HEK293 (cell line): ENCODE measurements around the gene OSBPL10.

Experiments used
- CTCF ChIA-PET: fragments of 350-600 bp; formaldehyde crosslinking; extraction: SDS; loops from one replicate; lab custom pipeline; 2021; ENCODE audit warnings: antibody characterized with exemption; lab: Yijun Ruan, JAX
- POLR2A ChIA-PET: fragments of 300-600 bp; formaldehyde crosslinking; extraction: SDS; loops from one replicate; lab custom pipeline; 2020; ENCODE audit warnings: antibody characterized with exemption, inconsistent platforms; lab: Yijun Ruan, JAX
- H3K27ac ChIP-seq: fragments of 200-500 bp; sonication (Bioruptor generic); 2 replicates; pipeline ENCODE4 v1.5.1; 2014; ENCODE audit warnings: low read depth, low read length, control low read depth, inconsistent platforms; ENCODE audit errors: extremely low read depth
- H3K36me3 ChIP-seq, 2 experiments: fragments of 200-500 bp in 1 of 2; sonication (Bioruptor generic) in 1 of 2; 1 replicate in 1 of 2; 2 replicates in 1 of 2; pipeline ENCODE4 v1.5.1; 2014 to 2017; ENCODE audit warnings: inconsistent platforms in 2 of 2, low read length in 2 of 2; ENCODE audit not compliant: control insufficient read depth in 2 of 2, insufficient read depth in 1 of 2
- H3K4me1 ChIP-seq: fragments of 200-500 bp; sonication (Bioruptor generic); 2 replicates; pipeline ENCODE4 v1.5.1; 2014; ENCODE audit warnings: mild to moderate bottlenecking, low read length, inconsistent platforms; ENCODE audit not compliant: control insufficient read depth, insufficient read depth
- H3K4me3 ChIP-seq: 2 replicates; pipeline ENCODE4 v1.5.1; 2011; ENCODE audit warnings: low read depth, mild to moderate bottlenecking, control low read depth, low read length, moderate library complexity
- H3K9me3 ChIP-seq: fragments of 200-500 bp; sonication (Bioruptor generic); 2 replicates; pipeline ENCODE4 v1.5.1; 2014; ENCODE audit warnings: low read depth, low read length, inconsistent platforms; ENCODE audit not compliant: control insufficient read depth, insufficient read depth
- TRIM28 ChIP-seq: IDR thresholded peaks from 2 replicates; pipeline ENCODE4 v1.6.1; 2011; ENCODE audit warnings: low read length, control low read depth, borderline replicate concordance
- ZNF169 ChIP-seq: fragments of 450-650 bp; formaldehyde crosslinking; IDR thresholded peaks from 2 replicates; pipeline ENCODE4 v1.5.1; 2016; ENCODE audit warnings: missing biosample characterization, missing genetic modification characterization
- ZNF2 ChIP-seq: fragments of 450-650 bp; formaldehyde crosslinking; IDR thresholded peaks from 2 replicates; pipeline ENCODE4 v1.5.1; 2016; ENCODE audit warnings: missing biosample characterization, missing genetic modification characterization
- ZNF341 ChIP-seq: fragments of 450-650 bp; formaldehyde crosslinking; IDR thresholded peaks from 2 replicates; pipeline ENCODE4; 2016; ENCODE audit warnings: low read depth, missing biosample characterization, missing genetic modification characterization
- ZNF404 ChIP-seq: fragments of 450-650 bp; formaldehyde crosslinking; IDR thresholded peaks from 2 replicates; pipeline ENCODE4 v1.5.1; 2017; ENCODE audit warnings: missing biosample characterization, missing genetic modification characterization
- ZNF621 ChIP-seq: fragments of 450-650 bp; formaldehyde crosslinking; IDR thresholded peaks from 2 replicates; pipeline ENCODE4 v1.5.1; 2017; ENCODE audit warnings: missing biosample characterization, missing genetic modification characterization
- ZNF791 ChIP-seq: fragments of 450-650 bp; formaldehyde crosslinking; IDR thresholded peaks from 2 replicates; pipeline ENCODE4 v1.5.1; 2016; ENCODE audit warnings: missing biosample characterization, missing genetic modification characterization
- TF ChIP-seq, protein P1 (sequence below): fragments of 450-650 bp; formaldehyde crosslinking; IDR thresholded peaks from 2 replicates; pipeline ENCODE4 v1.5.1; 2017; ENCODE audit warnings: missing biosample characterization, mild to moderate bottlenecking, missing genetic modification characterization, moderate library complexity
- TF ChIP-seq, protein P2 (sequence below): fragments of 450-650 bp; formaldehyde crosslinking; conservative IDR thresholded peaks from 2 replicates; pipeline ENCODE4 v1.5.1; 2016; ENCODE audit warnings: low read depth, missing biosample characterization, missing genetic modification characterization
- TF ChIP-seq, protein P3 (sequence below): fragments of 450-650 bp; formaldehyde crosslinking; IDR thresholded peaks from 2 replicates; pipeline ENCODE4 v1.5.1; 2016; ENCODE audit warnings: missing biosample characterization, missing genetic modification characterization
- TF ChIP-seq, protein P4 (sequence below): fragments of 450-650 bp; formaldehyde crosslinking; IDR thresholded peaks from 2 replicates; pipeline ENCODE4 v1.5.1; 2016; ENCODE audit warnings: missing biosample characterization, missing genetic modification characterization, borderline replicate concordance
- TF ChIP-seq, protein P5 (sequence below): fragments of 450-650 bp; formaldehyde crosslinking; IDR thresholded peaks from 2 replicates; pipeline ENCODE4 v1.5.1; 2016; ENCODE audit warnings: missing biosample characterization, missing genetic modification characterization, borderline replicate concordance

OSBPL10 gene

DNA sequence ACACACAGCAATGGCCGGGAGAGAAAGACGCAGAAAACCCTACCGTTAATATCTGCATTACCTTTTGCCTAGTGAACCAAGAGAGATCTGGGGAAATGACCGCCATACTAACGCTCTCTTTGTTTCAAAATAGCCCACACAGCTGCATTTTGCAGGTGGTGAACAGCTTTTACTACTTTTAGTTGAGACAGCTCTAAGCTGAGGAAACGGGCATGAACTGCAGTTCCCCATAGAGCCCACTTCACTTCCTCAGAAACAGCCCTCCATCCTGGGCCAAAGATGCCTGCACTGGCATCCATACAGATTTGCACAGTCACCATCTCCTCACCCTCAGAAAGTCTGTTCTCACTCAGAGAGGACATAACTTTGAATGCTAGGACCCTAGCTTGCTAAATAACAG is 45.5 kb upstream of the OSBPL10 start:
- Histone ChIP-seq H3K4me3 (no peak overlapping the region), H3K9me3 (no peaks in the 10 kb centered on the region), H3K27ac (no peak overlapping the region), H3K4me1 (no peaks in the 10 kb centered on the region), H3K36me3 (no peaks in the 10 kb centered on the region)
- CTCF ChIA-PET: interaction anchor here (0.7 kb wide), 1 partner anchor 681 kb away, joined by 3 read pairs; no protein-coding TSS in a partner anchor
- TF ChIP-seq ZNF341 (no peak), ZNF404 (tag by site-specific recombination) (no peak), ZNF2 (tag by site-specific recombination) (no peak), TRIM28 (no peak), ZNF621 (tag by site-specific recombination) (no peak), ZNF169 (tag by site-specific recombination) (no peak), ZNF791 (tag by site-specific recombination) (no peak)
- TF ChIP-seq, protein P1, sequence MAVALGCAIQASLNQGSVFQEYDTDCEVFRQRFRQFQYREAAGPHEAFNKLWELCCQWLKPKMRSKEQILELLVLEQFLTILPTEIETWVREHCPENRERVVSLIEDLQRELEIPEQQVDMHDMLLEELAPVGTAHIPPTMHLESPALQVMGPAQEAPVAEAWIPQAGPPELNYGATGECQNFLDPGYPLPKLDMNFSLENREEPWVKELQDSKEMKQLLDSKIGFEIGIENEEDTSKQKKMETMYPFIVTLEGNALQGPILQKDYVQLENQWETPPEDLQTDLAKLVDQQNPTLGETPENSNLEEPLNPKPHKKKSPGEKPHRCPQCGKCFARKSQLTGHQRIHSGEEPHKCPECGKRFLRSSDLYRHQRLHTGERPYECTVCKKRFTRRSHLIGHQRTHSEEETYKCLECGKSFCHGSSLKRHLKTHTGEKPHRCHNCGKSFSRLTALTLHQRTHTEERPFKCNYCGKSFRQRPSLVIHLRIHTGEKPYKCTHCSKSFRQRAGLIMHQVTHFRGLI: no peak
- TF ChIP-seq, protein P2, sequence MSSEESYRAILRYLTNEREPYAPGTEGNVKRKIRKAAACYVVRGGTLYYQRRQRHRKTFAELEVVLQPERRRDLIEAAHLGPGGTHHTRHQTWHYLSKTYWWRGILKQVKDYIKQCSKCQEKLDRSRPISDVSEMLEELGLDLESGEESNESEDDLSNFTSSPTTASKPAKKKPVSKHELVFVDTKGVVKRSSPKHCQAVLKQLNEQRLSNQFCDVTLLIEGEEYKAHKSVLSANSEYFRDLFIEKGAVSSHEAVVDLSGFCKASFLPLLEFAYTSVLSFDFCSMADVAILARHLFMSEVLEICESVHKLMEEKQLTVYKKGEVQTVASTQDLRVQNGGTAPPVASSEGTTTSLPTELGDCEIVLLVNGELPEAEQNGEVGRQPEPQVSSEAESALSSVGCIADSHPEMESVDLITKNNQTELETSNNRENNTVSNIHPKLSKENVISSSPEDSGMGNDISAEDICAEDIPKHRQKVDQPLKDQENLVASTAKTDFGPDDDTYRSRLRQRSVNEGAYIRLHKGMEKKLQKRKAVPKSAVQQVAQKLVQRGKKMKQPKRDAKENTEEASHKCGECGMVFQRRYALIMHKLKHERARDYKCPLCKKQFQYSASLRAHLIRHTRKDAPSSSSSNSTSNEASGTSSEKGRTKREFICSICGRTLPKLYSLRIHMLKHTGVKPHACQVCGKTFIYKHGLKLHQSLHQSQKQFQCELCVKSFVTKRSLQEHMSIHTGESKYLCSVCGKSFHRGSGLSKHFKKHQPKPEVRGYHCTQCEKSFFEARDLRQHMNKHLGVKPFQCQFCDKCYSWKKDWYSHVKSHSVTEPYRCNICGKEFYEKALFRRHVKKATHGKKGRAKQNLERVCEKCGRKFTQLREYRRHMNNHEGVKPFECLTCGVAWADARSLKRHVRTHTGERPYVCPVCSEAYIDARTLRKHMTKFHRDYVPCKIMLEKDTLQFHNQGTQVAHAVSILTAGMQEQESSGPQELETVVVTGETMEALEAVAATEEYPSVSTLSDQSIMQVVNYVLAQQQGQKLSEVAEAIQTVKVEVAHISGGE (tag by site-specific recombination): no peak
- TF ChIP-seq, protein P3, sequence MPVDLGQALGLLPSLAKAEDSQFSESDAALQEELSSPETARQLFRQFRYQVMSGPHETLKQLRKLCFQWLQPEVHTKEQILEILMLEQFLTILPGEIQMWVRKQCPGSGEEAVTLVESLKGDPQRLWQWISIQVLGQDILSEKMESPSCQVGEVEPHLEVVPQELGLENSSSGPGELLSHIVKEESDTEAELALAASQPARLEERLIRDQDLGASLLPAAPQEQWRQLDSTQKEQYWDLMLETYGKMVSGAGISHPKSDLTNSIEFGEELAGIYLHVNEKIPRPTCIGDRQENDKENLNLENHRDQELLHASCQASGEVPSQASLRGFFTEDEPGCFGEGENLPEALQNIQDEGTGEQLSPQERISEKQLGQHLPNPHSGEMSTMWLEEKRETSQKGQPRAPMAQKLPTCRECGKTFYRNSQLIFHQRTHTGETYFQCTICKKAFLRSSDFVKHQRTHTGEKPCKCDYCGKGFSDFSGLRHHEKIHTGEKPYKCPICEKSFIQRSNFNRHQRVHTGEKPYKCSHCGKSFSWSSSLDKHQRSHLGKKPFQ (tag by site-specific recombination): no peak
- TF ChIP-seq, protein P4, sequence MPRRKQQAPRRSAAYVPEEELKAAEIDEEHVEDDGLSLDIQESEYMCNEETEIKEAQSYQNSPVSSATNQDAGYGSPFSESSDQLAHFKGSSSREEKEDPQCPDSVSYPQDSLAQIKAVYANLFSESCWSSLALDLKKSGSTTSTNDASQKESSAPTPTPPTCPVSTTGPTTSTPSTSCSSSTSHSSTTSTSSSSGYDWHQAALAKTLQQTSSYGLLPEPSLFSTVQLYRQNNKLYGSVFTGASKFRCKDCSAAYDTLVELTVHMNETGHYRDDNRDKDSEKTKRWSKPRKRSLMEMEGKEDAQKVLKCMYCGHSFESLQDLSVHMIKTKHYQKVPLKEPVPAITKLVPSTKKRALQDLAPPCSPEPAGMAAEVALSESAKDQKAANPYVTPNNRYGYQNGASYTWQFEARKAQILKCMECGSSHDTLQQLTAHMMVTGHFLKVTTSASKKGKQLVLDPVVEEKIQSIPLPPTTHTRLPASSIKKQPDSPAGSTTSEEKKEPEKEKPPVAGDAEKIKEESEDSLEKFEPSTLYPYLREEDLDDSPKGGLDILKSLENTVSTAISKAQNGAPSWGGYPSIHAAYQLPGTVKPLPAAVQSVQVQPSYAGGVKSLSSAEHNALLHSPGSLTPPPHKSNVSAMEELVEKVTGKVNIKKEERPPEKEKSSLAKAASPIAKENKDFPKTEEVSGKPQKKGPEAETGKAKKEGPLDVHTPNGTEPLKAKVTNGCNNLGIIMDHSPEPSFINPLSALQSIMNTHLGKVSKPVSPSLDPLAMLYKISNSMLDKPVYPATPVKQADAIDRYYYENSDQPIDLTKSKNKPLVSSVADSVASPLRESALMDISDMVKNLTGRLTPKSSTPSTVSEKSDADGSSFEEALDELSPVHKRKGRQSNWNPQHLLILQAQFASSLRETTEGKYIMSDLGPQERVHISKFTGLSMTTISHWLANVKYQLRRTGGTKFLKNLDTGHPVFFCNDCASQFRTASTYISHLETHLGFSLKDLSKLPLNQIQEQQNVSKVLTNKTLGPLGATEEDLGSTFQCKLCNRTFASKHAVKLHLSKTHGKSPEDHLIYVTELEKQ (tag by site-specific recombination): no peak
- TF ChIP-seq, protein P5, sequence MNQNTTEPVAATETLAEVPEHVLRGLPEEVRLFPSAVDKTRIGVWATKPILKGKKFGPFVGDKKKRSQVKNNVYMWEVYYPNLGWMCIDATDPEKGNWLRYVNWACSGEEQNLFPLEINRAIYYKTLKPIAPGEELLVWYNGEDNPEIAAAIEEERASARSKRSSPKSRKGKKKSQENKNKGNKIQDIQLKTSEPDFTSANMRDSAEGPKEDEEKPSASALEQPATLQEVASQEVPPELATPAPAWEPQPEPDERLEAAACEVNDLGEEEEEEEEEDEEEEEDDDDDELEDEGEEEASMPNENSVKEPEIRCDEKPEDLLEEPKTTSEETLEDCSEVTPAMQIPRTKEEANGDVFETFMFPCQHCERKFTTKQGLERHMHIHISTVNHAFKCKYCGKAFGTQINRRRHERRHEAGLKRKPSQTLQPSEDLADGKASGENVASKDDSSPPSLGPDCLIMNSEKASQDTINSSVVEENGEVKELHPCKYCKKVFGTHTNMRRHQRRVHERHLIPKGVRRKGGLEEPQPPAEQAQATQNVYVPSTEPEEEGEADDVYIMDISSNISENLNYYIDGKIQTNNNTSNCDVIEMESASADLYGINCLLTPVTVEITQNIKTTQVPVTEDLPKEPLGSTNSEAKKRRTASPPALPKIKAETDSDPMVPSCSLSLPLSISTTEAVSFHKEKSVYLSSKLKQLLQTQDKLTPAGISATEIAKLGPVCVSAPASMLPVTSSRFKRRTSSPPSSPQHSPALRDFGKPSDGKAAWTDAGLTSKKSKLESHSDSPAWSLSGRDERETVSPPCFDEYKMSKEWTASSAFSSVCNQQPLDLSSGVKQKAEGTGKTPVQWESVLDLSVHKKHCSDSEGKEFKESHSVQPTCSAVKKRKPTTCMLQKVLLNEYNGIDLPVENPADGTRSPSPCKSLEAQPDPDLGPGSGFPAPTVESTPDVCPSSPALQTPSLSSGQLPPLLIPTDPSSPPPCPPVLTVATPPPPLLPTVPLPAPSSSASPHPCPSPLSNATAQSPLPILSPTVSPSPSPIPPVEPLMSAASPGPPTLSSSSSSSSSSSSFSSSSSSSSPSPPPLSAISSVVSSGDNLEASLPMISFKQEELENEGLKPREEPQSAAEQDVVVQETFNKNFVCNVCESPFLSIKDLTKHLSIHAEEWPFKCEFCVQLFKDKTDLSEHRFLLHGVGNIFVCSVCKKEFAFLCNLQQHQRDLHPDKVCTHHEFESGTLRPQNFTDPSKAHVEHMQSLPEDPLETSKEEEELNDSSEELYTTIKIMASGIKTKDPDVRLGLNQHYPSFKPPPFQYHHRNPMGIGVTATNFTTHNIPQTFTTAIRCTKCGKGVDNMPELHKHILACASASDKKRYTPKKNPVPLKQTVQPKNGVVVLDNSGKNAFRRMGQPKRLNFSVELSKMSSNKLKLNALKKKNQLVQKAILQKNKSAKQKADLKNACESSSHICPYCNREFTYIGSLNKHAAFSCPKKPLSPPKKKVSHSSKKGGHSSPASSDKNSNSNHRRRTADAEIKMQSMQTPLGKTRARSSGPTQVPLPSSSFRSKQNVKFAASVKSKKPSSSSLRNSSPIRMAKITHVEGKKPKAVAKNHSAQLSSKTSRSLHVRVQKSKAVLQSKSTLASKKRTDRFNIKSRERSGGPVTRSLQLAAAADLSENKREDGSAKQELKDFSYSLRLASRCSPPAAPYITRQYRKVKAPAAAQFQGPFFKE (tag by site-specific recombination): no peak
- POLR2A ChIA-PET: no interaction called here
